ENCODE data around the gene EYA4.

Gene EYA4

GRCh38 chr6:133407320-133408100, 166.4 kb downstream of the EYA4 start:
- DNase-seq = no peak

GRCh38 chr6:133408132-133408531, 167.0 kb downstream of the EYA4 start:
- no peak for DNase-seq

GRCh38 chr6:133408543-133408942, 167.4 kb downstream of the EYA4 start:
- peak; percentile 64 for DNase-seq

GRCh38 chr6:133410638-133411435, 169.7 kb downstream of the EYA4 start:
- DNase-seq = no peak

- peak; percentile 17 for DNase-seq
These were observed 170.6 kb downstream of the EYA4 start for GRCh38 chr6:133411757-133412156.

GRCh38 chr6:133415262-133415661, 174.1 kb downstream of the EYA4 start:
- DNase-seq = no peak

- DNase-seq = no peak
These were observed 177.0 kb downstream of the EYA4 start for GRCh38 chr6:133418108-133418507.

- no peak for DNase-seq
These were observed 182.1 kb downstream of the EYA4 start for GRCh38 chr6:133423242-133423641.

GRCh38 chr6:133424359-133424758, 183.2 kb downstream of the EYA4 start:
- no peak for DNase-seq

- DNase-seq = no peak
These were observed 184.9 kb downstream of the EYA4 start for GRCh38 chr6:133426038-133426437.

GRCh38 chr6:133428295-133428694, 187.1 kb downstream of the EYA4 start:
- DNase-seq = no peak

GRCh38 chr6:133430530-133430929, 189.4 kb downstream of the EYA4 start:
- no peak for DNase-seq

GRCh38 chr6:133431031-133431430, 189.9 kb downstream of the EYA4 start:
- DNase-seq = no peak

- DNase-seq = no peak
These were observed 191.1 kb downstream of the EYA4 start for GRCh38 chr6:133432021-133432989.

GRCh38 chr6:133435065-133435728, 194.0 kb downstream of the EYA4 start:
- no peak for DNase-seq

- DNase-seq = peak; percentile 54
These were observed 195.5 kb downstream of the EYA4 start for GRCh38 chr6:133436652-133437051.

- no peak for DNase-seq
These were observed 200.3 kb downstream of the EYA4 start for GRCh38 chr6:133441491-133441890.

GRCh38 chr6:133446789-133447188, 205.6 kb downstream of the EYA4 start:
- DNase-seq = no peak

GRCh38 chr6:133447924-133448323, 206.8 kb downstream of the EYA4 start:
- peak; percentile 21 for DNase-seq

- no peak for DNase-seq
These were observed 215.3 kb downstream of the EYA4 start for GRCh38 chr6:133456439-133456838.

- no peak for DNase-seq
These were observed 215.8 kb downstream of the EYA4 start for GRCh38 chr6:133456944-133457343.

- no peak for DNase-seq
These were observed 218.9 kb downstream of the EYA4 start for GRCh38 chr6:133460101-133460500.

Data from HCEC 1CT (cell line).